Smooth muscle cell (in vitro differentiated cells): ENCODE data around the gene ZNF619. TPM values are rescaled to one million over a fixed set of nuclear protein-coding genes. Genes with fewer than 3 reads are reported as not detected.
"Not testable (repeated sequence)": the region's sequence is repeated elsewhere in the genome, so short reads cannot be mapped to it uniquely, and the experiment has no call there.

ENCODE experiments used
- DNase-seq: peaks from one replicate; lab custom pipeline; 2025; ENCODE audit not compliant: unreplicated experiment; lab: John Stamatoyannopoulos, UW
- H2AFZ ChIP-seq: fragments of 200-600 bp; sonication (generic); 2 replicates; pipeline ENCODE4 v1.6.0; 2016; ENCODE audit warnings: antibody characterized with exemption, low read depth, mild to moderate bottlenecking
- H3F3A ChIP-seq: fragments of 200-600 bp; sonication (generic); 2 replicates; pipeline ENCODE4 v1.6.0; 2017; ENCODE audit warnings: antibody characterized with exemption, low read depth
- H3K27ac ChIP-seq: fragments of 200-600 bp; sonication (generic); 2 replicates; pipeline ENCODE4 v1.5.1; 2016; ENCODE audit warnings: low read depth, mild to moderate bottlenecking
- H3K27me3 ChIP-seq: fragments of 200-600 bp; sonication (generic); 2 replicates; pipeline ENCODE4 v1.6.1; 2016; ENCODE audit warnings: low read depth, mild to moderate bottlenecking
- H3K36me3 ChIP-seq: fragments of 200-600 bp; sonication (generic); 2 replicates; pipeline ENCODE4 v1.5.1; 2016; ENCODE audit warnings: low read depth
- H3K4me1 ChIP-seq: fragments of 200-600 bp; sonication (generic); 2 replicates; pipeline ENCODE4 v1.5.1; 2016; ENCODE audit warnings: low read depth
- H3K4me2 ChIP-seq: fragments of 200-600 bp; sonication (generic); 2 replicates; pipeline ENCODE4 v1.6.0; 2016; ENCODE audit warnings: mild to moderate bottlenecking
- H3K4me3 ChIP-seq: fragments of 200-600 bp; sonication (generic); 2 replicates; pipeline ENCODE4 v1.5.1; 2016; ENCODE audit warnings: mild to moderate bottlenecking
- H3K79me2 ChIP-seq: fragments of 200-600 bp; sonication (generic); 2 replicates; pipeline ENCODE4 v1.6.0; 2016; ENCODE audit warnings: low read depth, mild to moderate bottlenecking
- H3K9ac ChIP-seq: fragments of 200-600 bp; sonication (generic); 2 replicates; pipeline ENCODE4 v1.6.0; 2016; ENCODE audit warnings: low read depth
- H3K9me3 ChIP-seq: fragments of 200-600 bp; sonication (generic); replicated peaks from 2 replicates; pipeline ENCODE4 v1.5.1; 2016; ENCODE audit warnings: low read depth
- H4K20me1 ChIP-seq: fragments of 200-600 bp; sonication (generic); 2 replicates; pipeline ENCODE4 v1.6.0; 2016; ENCODE audit warnings: low read depth
- CTCF ChIP-seq: fragments of 200-600 bp; sonication (generic); IDR thresholded peaks from 2 replicates; pipeline ENCODE4 v1.5.1; 2017; ENCODE audit warnings: borderline replicate concordance, mild to moderate bottlenecking, antibody characterized with exemption; ENCODE audit not compliant: insufficient read depth, poor library complexity, severe bottlenecking
- WGBS: methylation state at CpG from one replicate; pipeline ENCODE4 v1.1.7; 2016; ENCODE audit warnings: low lambda C conversion rate; 5-methylcytosine and 5-hydroxymethylcytosine counted together
- polyA plus RNA-seq: library from polyadenylated mRNA; unstranded; fragments of >200 nt; fragmentation: Nextera tagmentation; extraction: Ambion mirVana; gene quantifications from 2 replicates; pipeline ENCODE4 v1.2.1, GENCODE V29; 2016
- total RNA-seq: library from RNA; depleted of rRNA; stranded (reverse); fragments of >200 nt; gene quantifications from 2 replicates; pipeline ENCODE4 v1.2.3, GENCODE V29; 2014

The ZNF619 gene
- total and polyA plus RNA-seq, 2 experiments from 2014 or later, result 0.70 to 2.5 TPM

- TF ChIP-seq CTCF, result no peak
- WGBS, result under 1% methylated on average over 79 of the region's 79 CpGs
- peaks cover 23% of the 10 kb centered on the region for H3K79me2 ChIP-seq
Observed at GRCh38 chr3:40456940-40457823, 19.7 kb upstream of the ZNF619 start, which contains the start of gene RPL14. Gene RPL14 (plus strand): TSS chr3:40457339. CDS start chr3:40457472, 133 bp downstream.

GRCh38 chr3:40458473-40458872 lies 18.4 kb upstream of the ZNF619 start:
- Histone ChIP-seq H3K79me2 (peaks cover 23% of the 10 kb centered on the region), H2AFZ (no peak overlapping the region), H3K27ac (peak overlapping the region; percentile 86), H3K4me1 (peaks cover 8% of the 10 kb centered on the region), H4K20me1 (peaks cover 42% of the 10 kb centered on the region), H3K36me3 (no peaks in the 10 kb centered on the region), H3K9ac (peak overlapping the region; percentile 80), H3K4me2 (peak overlapping the region; percentile 93), H3F3A (peaks cover 22% of the 10 kb centered on the region), H3K4me3 (peak overlapping the region; percentile 78), H3K27me3 (no peaks in the 10 kb centered on the region), H3K9me3 (no peaks in the 10 kb centered on the region)
- no peak for TF ChIP-seq CTCF
- 72% methylated on average over 4 of the region's 4 CpGs for WGBS
- DNase-seq, result no peak

More at GRCh38 chr3:40456940-40457823, 19.7 kb upstream of the ZNF619 start, which contains the start of gene RPL14:
- peak within 1 kb of the TSS; percentile 86 for H3K27ac ChIP-seq
- peak within 1 kb of the TSS; percentile 78 for H3K4me3 ChIP-seq
- peaks cover 13% of the 10 kb centered on the region for H3F3A ChIP-seq
- H3K36me3 ChIP-seq, result no peaks in the 10 kb centered on the region
- H4K20me1 ChIP-seq, result peaks cover 42% of the 10 kb centered on the region
- H2AFZ ChIP-seq, result peak within 1 kb of the TSS; percentile 92
- peak; percentile 72 for DNase-seq
- H3K27me3 ChIP-seq, result no peaks in the 10 kb centered on the region
- H3K9me3 ChIP-seq, result no peaks in the 10 kb centered on the region
- peak within 1 kb of the TSS; percentile 86 for H3K9ac ChIP-seq
- H3K4me2 ChIP-seq, result peak within 1 kb of the TSS; percentile 93
- peaks cover 13% of the 10 kb centered on the region for H3K4me1 ChIP-seq

GRCh38 chr3:40460481-40460880 lies 16.4 kb upstream of the ZNF619 start:
- DNase-seq, H3K4me1 ChIP-seq, H3K9me3 ChIP-seq, H3K4me3 ChIP-seq, H3K9ac ChIP-seq, H3K27ac ChIP-seq, H2AFZ ChIP-seq, H3K27me3 ChIP-seq, H3K36me3 ChIP-seq, H3K4me2 ChIP-seq: not testable (repeated sequence)
- Histone ChIP-seq H3F3A (peaks cover 38% of the 10 kb centered on the region), H4K20me1 (peaks cover 47% of the 10 kb centered on the region), H3K79me2 (peaks cover 23% of the 10 kb centered on the region)
- WGBS, result 95% methylated on average over 6 of the region's 6 CpGs

GRCh38 chr3:40461161-40461560 lies 15.8 kb upstream of the ZNF619 start:
- Histone ChIP-seq H3K79me2 (peaks cover 23% of the 10 kb centered on the region), H3K4me1 (peaks cover 8% of the 10 kb centered on the region), H3K4me2 (no peak overlapping the region), H2AFZ (no peak overlapping the region), H3K36me3 (no peaks in the 10 kb centered on the region), H3K27ac (no peak overlapping the region), H3K9me3 (no peaks in the 10 kb centered on the region), H3K4me3 (no peak overlapping the region), H3K27me3 (no peaks in the 10 kb centered on the region), H3F3A (peaks cover 39% of the 10 kb centered on the region), H4K20me1 (peaks cover 47% of the 10 kb centered on the region), H3K9ac (no peak overlapping the region)
- TF ChIP-seq CTCF, result no peak
- no peak for DNase-seq
- WGBS, result 96% methylated on average over 3 of the region's 3 CpGs

GRCh38 chr3:40462838-40463237 lies 14.1 kb upstream of the ZNF619 start:
- not testable (repeated sequence) for H3K27ac ChIP-seq, H3K4me1 ChIP-seq, H2AFZ ChIP-seq, H3K27me3 ChIP-seq, H3K36me3 ChIP-seq, H3K4me3 ChIP-seq, H3K4me2 ChIP-seq, H3K9me3 ChIP-seq, H3K9ac ChIP-seq, DNase-seq
- H3K79me2 ChIP-seq, result peaks cover 16% of the 10 kb centered on the region
- H3F3A ChIP-seq, result peaks cover 39% of the 10 kb centered on the region
- peaks cover 43% of the 10 kb centered on the region for H4K20me1 ChIP-seq
- WGBS, result 88% methylated on average over 7 of the region's 7 CpGs
